Measurements from ENCODE around the gene DLGAP1.

DLGAP1 gene

DNA sequence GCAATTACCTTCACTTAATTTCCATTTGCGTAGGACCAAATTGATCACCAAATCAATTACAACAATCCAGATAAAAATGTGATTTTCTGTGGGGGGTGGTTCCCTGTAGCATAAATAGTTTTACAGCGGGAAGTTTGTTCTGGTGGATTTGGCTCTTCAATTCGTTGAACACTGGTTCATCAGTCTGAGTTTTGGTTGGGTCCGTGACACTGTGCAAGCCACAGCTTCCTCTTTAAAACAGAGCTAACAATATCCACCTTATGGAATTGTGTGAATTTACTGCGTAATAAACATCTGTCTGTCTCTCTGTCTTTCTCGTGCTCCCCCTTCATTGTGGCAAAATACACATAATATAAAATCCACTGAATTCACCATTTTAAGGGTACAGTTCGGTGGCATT is 694.4 kb downstream of the DLGAP1 start:
- DNase-seq (ENCODE audit: low read depth), result no peak

DNA sequence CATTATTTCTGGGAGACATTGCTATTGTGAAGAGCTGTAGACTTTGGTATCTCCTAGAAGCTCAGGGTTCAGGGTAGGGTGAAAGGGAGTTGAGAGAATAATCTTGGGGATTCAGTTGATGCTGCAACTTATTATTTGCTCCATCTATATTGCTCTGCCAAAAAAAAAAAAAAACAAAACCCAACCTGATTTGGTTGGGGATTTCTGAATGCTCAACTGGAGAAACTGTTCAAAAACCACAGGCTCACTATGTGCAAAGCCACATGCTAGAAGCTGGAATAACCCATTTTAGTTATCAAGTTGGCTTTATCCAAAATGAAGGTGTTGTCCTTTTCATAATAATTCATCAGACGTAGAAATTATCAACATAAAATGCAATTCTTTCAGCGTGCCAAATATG is 696.0 kb downstream of the DLGAP1 start:
- no peak for DNase-seq (ENCODE audit: low read depth)

- no peak for DNase-seq (ENCODE audit: low read depth)
Measured at GRCh38 chr18:3758531-3758930, 696.6 kb downstream of the DLGAP1 start.

GRCh38 chr18:3757361-3757760 is 697.7 kb downstream of the DLGAP1 start:
- no peak for DNase-seq (ENCODE audit: low read depth)

- DNase-seq (ENCODE audit: low read depth), result no peak
Measured at GRCh38 chr18:3753106-3753505, 702.0 kb downstream of the DLGAP1 start.

- no peak for DNase-seq (ENCODE audit: low read depth)
Measured at GRCh38 chr18:3748086-3748485, 707.0 kb downstream of the DLGAP1 start.

- DNase-seq (ENCODE audit: low read depth), result no peak
Measured at GRCh38 chr18:3747176-3747973, 707.7 kb downstream of the DLGAP1 start.

DNA sequence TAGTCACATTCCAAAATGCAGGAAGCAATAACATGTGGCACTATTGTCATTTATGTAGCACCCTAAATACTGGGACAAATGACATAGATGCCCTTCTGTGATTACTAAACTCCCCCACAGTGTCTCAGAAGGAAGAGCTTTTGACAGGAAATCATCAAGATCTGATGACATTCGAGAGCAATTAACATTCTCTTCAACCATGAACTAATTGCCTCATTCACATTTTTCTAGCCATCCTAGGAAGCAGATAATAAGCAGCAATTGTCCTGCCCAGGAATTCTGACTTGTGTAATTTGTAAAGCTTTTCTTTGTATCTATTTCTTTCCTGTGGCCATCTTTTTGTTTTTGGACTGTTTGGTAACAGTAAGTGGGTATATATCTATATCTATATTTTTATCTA is 712.6 kb downstream of the DLGAP1 start:
- no peak for DNase-seq (ENCODE audit: low read depth)

- DNase-seq (ENCODE audit: low read depth), result no peak
Measured at GRCh38 chr18:3741333-3741732, 713.8 kb downstream of the DLGAP1 start.

GRCh38 chr18:3728704-3729437 is 726.2 kb downstream of the DLGAP1 start:
- no peak for DNase-seq (ENCODE audit: low read depth)

DNA sequence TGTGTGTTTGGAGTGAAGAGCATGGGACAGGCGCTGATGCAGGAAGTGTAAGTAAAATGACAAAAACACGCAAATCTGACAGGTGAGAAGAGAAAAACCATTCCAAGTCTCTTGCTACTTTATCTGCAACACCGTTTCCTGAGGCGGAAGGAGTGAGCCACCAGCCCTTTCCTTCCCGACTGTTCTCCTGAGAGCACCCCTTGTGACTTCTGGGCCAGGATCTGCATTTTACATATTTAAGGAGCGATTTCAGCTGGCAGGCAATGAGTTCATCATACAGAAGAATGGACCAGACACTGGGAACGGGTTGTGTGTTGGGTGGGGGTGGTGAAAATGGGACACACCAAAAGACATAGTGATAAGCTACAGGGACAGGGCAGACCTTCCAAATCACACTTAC is 727.8 kb downstream of the DLGAP1 start:
- DNase-seq (ENCODE audit: low read depth), result no peak

GRCh38 chr18:3726238-3726951 is 728.7 kb downstream of the DLGAP1 start:
- no peak for DNase-seq (ENCODE audit: low read depth)

DNA sequence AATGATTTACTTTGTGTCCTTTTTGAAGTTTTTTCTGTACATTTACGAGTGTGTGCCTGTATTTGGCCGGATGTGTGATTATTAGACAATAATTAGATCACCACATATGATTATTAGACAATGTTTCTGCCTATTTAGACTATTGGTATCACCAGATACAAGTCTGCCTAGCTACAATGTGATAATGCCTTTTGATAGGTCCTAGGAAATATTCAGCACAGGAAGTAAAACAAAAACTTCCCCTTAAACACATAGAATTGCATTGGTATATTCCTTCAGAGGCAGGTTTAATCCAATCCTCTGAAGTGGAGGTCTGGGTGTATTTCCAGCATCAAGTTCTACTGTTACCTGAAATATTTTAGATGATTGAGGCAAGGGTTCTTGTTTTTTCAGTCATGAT is 730.0 kb downstream of the DLGAP1 start:
- DNase-seq (ENCODE audit: low read depth), result no peak

- no peak for DNase-seq (ENCODE audit: low read depth)
Measured at GRCh38 chr18:3723554-3723953, 731.6 kb downstream of the DLGAP1 start.

DNA sequence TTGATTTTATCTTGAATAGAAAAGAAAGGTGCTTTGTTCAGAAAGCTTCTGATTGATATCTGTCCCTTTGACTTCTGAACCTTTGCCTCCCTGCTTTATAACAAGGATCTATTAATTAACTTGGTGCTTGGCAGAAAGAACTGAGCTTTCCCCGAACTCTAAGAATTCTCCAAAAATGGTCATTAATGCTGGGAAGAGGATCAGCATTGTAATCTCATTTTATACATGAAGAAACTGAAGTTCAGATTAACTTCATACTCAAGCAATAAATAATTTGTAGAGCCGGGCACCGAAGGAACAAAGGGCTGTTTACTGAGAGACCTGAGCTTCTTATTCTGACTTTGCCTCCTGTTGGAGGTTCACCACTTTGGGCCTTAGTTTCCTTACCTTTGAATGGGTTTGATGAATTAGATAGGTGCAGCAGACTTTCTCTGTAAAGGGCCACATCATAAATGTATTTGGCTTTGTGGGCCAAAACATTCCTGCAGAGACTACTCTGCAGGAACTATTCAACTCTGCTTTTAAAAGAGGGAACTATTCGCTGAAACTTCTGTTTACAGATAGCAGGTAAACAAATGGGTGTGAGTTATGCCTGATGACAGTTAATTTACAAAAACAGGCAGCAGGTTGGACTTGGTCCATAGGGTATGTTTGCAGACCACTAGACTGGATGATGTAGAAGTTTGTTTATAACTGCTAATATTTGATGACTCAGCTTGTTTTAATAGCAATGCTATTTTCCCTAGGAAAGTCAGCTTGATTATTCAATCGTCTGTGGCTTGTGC is 732.3 kb downstream of the DLGAP1 start:
- DNase-seq (ENCODE audit: low read depth), result no peak

- DNase-seq (ENCODE audit: low read depth), result no peak
Measured at GRCh38 chr18:3721771-3722648, 733.1 kb downstream of the DLGAP1 start.

DNA sequence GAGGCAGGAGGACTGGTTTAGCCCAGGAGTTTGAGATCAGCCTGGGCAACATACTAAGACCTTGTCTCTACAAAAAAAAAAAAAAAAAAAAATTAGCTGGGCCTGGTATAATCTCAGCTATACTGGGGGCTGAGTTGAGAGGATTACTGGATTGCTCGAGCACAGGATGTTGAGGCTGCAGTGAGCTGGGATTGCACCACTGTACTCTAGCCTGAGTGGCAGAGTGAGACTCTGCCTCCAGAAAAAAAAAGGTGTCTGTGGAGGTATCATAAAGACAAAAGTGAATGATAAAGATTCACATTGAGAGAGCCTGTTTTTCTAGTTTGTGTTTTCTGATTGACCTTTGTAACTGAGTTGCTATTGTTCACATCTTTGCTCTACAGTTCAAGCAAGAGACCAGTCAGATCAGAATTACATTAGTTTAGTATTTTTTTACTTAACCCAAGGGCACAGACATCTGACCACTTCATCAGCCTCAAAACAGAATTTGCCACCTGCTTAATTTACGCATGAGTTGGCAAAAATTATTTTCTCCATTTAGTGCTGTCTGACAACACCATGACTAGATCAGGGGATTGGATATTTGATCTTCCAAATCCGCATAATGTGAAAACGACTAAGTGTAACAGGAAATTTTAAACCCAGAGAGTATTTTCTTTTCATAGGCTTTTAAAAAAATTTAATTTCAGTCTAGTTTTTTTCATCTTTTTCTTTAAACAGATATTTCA is 734.1 kb downstream of the DLGAP1 start:
- DNase-seq (ENCODE audit: low read depth), result no peak

GRCh38 chr18:3720159-3720558 is 734.9 kb downstream of the DLGAP1 start:
- no peak for DNase-seq (ENCODE audit: low read depth)

DNA sequence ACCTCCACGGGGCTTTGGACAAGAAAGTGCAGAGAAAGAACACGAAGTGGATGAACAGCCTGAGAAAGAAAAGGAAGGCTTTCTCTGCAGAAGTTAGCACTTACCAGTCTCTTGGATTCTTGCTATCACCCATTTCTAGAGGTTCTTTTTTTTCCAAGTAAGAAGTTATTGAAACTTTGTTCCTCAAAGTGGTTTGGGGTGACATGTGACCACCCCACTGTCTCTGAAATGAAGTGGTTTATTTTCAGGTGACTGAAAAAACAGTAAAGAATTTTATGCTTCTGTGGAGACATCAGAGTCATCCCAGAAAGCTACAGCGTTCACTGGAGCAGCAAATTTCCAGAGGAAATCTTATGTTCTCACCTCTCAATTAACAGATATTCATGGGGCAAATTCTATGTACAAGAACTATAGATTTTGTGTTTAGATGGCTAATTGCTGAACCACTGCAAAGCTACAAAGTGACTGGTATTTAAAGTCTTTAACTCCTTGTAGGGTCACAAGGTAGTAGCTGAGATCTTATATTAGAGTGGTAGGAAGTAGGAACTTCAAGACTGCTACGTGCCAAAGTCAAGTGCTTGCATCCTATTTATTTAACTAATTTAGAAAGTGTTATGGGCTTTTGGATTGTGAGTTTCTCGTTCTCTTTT is 737.6 kb downstream of the DLGAP1 start:
- no peak for DNase-seq (ENCODE audit: low read depth)

GRCh38 chr18:3716116-3716660 is 738.9 kb downstream of the DLGAP1 start:
- no peak for DNase-seq (ENCODE audit: low read depth)

Measured in activated T-cell treated with anti-CD3 and anti-CD28 coated beads for 24 hours (primary cell).